Measurements from ENCODE around the gene TRIM38. TPM values are rescaled to one million over a fixed set of nuclear protein-coding genes. Genes with fewer than 3 reads are reported as not detected.

TRIM38 gene
- total RNA-seq, 1 experiment from 2014 or later: 0.70 TPM

DNA sequence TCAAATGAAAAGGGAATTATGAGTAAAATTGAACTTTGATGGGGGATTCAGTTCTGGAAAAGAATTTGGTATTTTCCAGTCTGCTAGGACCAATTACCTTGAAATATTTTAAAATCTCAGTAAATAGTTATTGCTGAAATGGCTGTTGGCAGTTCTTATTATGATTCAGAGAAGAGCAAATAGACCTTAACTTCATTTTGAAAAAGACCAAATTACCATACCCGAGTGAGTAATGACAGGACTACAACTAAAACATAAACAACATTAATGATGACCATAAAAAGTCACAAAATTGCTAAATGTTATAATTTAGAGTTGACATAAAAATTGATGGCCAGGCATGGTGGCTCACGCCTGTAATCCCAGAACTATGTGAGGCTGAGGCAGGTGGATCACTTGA, 21.7 kb downstream of the TRIM38 start:
- intact Hi-C loops (cut with micrococcal nuclease; ENCODE audit: unreplicated experiment): no loop called here
- Histone ChIP-seq H3K36me3 (ENCODE audit: control insufficient read depth, insufficient read depth, low read length) (no peaks in the 10 kb centered on the region), H3K9me3 (no peaks in the 10 kb centered on the region), H3K4me3 (ENCODE audit: low read depth, low read length) (no peak overlapping the region), H3K27me3 (replicated peaks; ENCODE audit: control insufficient read depth, insufficient read depth, low read length) (no peaks in the 10 kb centered on the region), H3K4me1 (no peaks in the 10 kb centered on the region; the same call in 1 of the 2 replicates)
- no TSS peak for BruUV-seq (replicated peaks)
- ChIA-PET POLR2A (interaction anchor here (0.5 kb wide), 1 partner anchor 212 kb away, joined by 8 read pairs; no protein-coding TSS in a partner anchor), CTCF (no interaction called here)
- H3K27me3 Mint-ChIP-seq (ENCODE audit: insufficient read depth, unreplicated experiment): no peaks in the 10 kb centered on the region
- H3K4me1 Mint-ChIP-seq (ENCODE audit: low read depth, unreplicated experiment): peaks cover 15% of the 10 kb centered on the region
- no peaks in the 10 kb centered on the region for H3K36me3 Mint-ChIP-seq (ENCODE audit: insufficient read depth, unreplicated experiment)
- TF ChIP-seq, protein P1, sequence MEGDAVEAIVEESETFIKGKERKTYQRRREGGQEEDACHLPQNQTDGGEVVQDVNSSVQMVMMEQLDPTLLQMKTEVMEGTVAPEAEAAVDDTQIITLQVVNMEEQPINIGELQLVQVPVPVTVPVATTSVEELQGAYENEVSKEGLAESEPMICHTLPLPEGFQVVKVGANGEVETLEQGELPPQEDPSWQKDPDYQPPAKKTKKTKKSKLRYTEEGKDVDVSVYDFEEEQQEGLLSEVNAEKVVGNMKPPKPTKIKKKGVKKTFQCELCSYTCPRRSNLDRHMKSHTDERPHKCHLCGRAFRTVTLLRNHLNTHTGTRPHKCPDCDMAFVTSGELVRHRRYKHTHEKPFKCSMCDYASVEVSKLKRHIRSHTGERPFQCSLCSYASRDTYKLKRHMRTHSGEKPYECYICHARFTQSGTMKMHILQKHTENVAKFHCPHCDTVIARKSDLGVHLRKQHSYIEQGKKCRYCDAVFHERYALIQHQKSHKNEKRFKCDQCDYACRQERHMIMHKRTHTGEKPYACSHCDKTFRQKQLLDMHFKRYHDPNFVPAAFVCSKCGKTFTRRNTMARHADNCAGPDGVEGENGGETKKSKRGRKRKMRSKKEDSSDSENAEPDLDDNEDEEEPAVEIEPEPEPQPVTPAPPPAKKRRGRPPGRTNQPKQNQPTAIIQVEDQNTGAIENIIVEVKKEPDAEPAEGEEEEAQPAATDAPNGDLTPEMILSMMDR (IDR thresholded peaks at IDR 0.05; ENCODE audit: insufficient read depth in 1 of 2, low read depth in 1 of 2, low read length in 1 of 2, severe bottlenecking in 1 of 2, unreplicated experiment in 1 of 2): no peak
- H3K9me3 Mint-ChIP-seq (ENCODE audit: unreplicated experiment): peaks cover 9% of the 10 kb centered on the region
- DNase-seq: no peak
- H3K4me3 Mint-ChIP-seq (ENCODE audit: unreplicated experiment): no peak overlapping the region
- no peak overlapping the region for H3K27ac Mint-ChIP-seq (ENCODE audit: unreplicated experiment)

DNA sequence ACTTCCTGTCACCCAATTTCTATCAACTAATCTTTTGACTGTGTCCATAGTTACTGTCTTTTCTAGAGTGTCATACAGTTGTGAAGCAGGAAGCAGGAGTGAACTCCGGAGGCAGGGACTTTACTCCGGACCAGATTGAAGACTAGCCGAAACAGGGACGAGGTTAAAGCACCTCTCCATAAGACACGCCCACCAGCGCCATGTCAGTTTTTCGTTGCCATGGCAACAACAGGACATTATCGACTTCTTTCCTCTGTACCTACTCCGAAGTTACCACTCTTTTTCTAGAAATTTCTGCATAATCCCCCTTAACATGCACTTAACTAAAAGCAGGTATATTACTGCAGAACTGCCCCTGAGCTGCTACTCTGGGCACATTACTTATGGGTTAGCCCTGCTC, 25.2 kb downstream of the TRIM38 start:
- intact Hi-C loops (cut with micrococcal nuclease; ENCODE audit: unreplicated experiment): no loop called here
- Mint-ChIP-seq H3K4me1 (ENCODE audit: low read depth, unreplicated experiment) (peaks cover 9% of the 10 kb centered on the region), H3K4me3 (ENCODE audit: unreplicated experiment) (no peak overlapping the region), H3K9me3 (ENCODE audit: unreplicated experiment) (no peaks in the 10 kb centered on the region), H3K27ac (ENCODE audit: unreplicated experiment) (no peak overlapping the region), H3K36me3 (ENCODE audit: insufficient read depth, unreplicated experiment) (no peaks in the 10 kb centered on the region), H3K27me3 (ENCODE audit: insufficient read depth, unreplicated experiment) (no peaks in the 10 kb centered on the region)
- no TSS peak for BruUV-seq (replicated peaks)
- CTCF ChIA-PET: no interaction called here
- TF ChIP-seq, protein P1 (IDR thresholded peaks at IDR 0.05; ENCODE audit: insufficient read depth in 1 of 2, low read depth in 1 of 2, low read length in 1 of 2, severe bottlenecking in 1 of 2, unreplicated experiment in 1 of 2): no peak
- Histone ChIP-seq H3K36me3 (ENCODE audit: control insufficient read depth, insufficient read depth, low read length) (no peaks in the 10 kb centered on the region), H3K9me3 (no peaks in the 10 kb centered on the region), H3K4me3 (ENCODE audit: low read depth, low read length) (no peak overlapping the region), H3K27me3 (replicated peaks; ENCODE audit: control insufficient read depth, insufficient read depth, low read length) (no peaks in the 10 kb centered on the region), H3K4me1 (no peaks in the 10 kb centered on the region)
- POLR2A ChIA-PET: no interaction called here
- DNase-seq: no peak

DNA sequence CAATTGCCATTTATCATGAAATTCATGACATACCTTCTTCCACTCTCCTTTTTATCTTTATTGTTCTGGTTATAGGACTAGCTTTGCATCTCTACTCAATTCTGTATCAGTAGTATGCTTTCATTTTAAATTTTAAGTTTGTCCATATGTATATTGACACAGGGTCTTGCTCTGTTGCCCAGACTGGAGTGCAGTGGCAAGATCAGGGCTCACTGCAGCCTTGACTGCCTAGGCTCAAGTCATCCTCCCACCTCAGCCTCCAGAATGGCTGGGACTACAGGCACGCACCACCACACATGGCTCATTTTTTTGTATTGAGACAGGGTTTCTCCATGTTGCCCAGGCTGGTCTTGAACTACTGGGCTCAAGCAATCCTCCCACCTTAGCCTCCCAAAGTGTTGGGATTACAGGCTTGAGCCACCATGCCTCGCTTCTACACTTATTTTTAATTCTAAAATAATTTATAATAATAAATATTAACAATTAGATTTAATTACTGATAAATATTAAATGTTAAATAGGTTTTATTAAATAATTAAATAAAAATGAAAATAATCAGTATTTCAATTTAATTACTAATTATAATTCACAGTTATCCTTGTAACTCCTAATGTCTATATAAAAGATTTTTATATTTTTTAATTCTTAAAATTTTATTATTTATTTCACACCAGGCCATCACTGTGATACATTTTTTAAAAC, 27.7 kb downstream of the TRIM38 start:
- no TSS peak for BruUV-seq (replicated peaks)
- no peaks in the 10 kb centered on the region for H3K9me3 Mint-ChIP-seq (ENCODE audit: unreplicated experiment)
- H3K4me3 Mint-ChIP-seq (ENCODE audit: unreplicated experiment): no peak overlapping the region
- H3K27ac Mint-ChIP-seq (ENCODE audit: unreplicated experiment): no peak overlapping the region
- H3K36me3 Mint-ChIP-seq (ENCODE audit: insufficient read depth, unreplicated experiment): no peaks in the 10 kb centered on the region
- POLR2A ChIA-PET: no interaction called here
- Histone ChIP-seq H3K9me3 (no peaks in the 10 kb centered on the region), H3K36me3 (ENCODE audit: control insufficient read depth, insufficient read depth, low read length) (no peaks in the 10 kb centered on the region), H3K4me3 (ENCODE audit: low read depth, low read length) (no peak overlapping the region), H3K4me1 (no peaks in the 10 kb centered on the region; the same call in 1 of the 2 replicates), H3K27me3 (replicated peaks; ENCODE audit: control insufficient read depth, insufficient read depth, low read length) (no peaks in the 10 kb centered on the region)
- CTCF ChIA-PET: no interaction called here
- no peak for DNase-seq
- H3K27me3 Mint-ChIP-seq (ENCODE audit: insufficient read depth, unreplicated experiment): no peaks in the 10 kb centered on the region
- TF ChIP-seq, protein P1 (IDR thresholded peaks at IDR 0.05; ENCODE audit: insufficient read depth in 1 of 2, low read depth in 1 of 2, low read length in 1 of 2, severe bottlenecking in 1 of 2, unreplicated experiment in 1 of 2): no peak
- peaks cover 2% of the 10 kb centered on the region for H3K4me1 Mint-ChIP-seq (ENCODE audit: low read depth, unreplicated experiment)
- intact Hi-C loops (cut with micrococcal nuclease; ENCODE audit: unreplicated experiment): loop anchor here (5.0 kb wide), 1 partner anchor 98 kb away; no protein-coding TSS in a partner anchor
